Activated CD8-positive, alpha-beta T cell treated with anti-CD3 and anti-CD28 coated beads for 36 hours (primary cell): ENCODE results near the gene HUNK. TPM values are rescaled to one million over a fixed set of nuclear protein-coding genes. Genes with fewer than 3 reads are reported as not detected.

ENCODE experiments used
- ATAC-seq: fragments of 200-7000 bp; cut with Tn5 transposase; one replicate; pipeline ENCODE4 v1.10.0; 2021; ENCODE audit warnings: mild to moderate bottlenecking, moderate library complexity
- CTCF ChIA-PET: fragments of 350-600 bp; sonication (Branson Sonifier 250); formaldehyde crosslinking; loops from one replicate; lab custom pipeline; 2021; ENCODE audit warnings: antibody characterized with exemption; lab: Charles Lee
- POLR2A ChIA-PET: fragments of 350-600 bp; sonication (Branson Sonifier 250); formaldehyde crosslinking; loops from one replicate; lab custom pipeline; 2021; ENCODE audit warnings: antibody characterized with exemption; lab: Charles Lee
- DNase-seq: peaks from one replicate; pipeline ENCODE4 v3.0.0-alpha.2; 2020
- H3K27ac Mint-ChIP-seq: one replicate; pipeline ENCODE4 v1.8.0; 2021; ENCODE audit warnings: mild to moderate bottlenecking, mixed read lengths
- H3K27me3 Mint-ChIP-seq: one replicate; pipeline ENCODE4 v1.8.0; 2021; ENCODE audit warnings: mixed read lengths
- H3K36me3 Mint-ChIP-seq: one replicate; pipeline ENCODE4 v1.8.0; 2021; ENCODE audit warnings: low read depth, mixed read lengths
- H3K4me1 Mint-ChIP-seq: one replicate; pipeline ENCODE4 v1.8.0; 2021; ENCODE audit warnings: low read depth, mixed read lengths
- H3K4me3 Mint-ChIP-seq: one replicate; pipeline ENCODE4 v1.8.0; 2021; ENCODE audit warnings: mild to moderate bottlenecking, moderate library complexity, mixed read lengths
- H3K9me3 Mint-ChIP-seq: one replicate; pipeline ENCODE4 v1.8.0; 2021; ENCODE audit warnings: mixed read lengths
- intact Hi-C: fragments of 100-400 bp; cut with micrococcal nuclease; formaldehyde crosslinking; loops from one replicate; pipeline ENCODE4 v1.10.0; 2022
- total RNA-seq, 2 experiments: library from RNA; stranded (reverse); gene quantifications; one replicate each; pipeline ENCODE4 v1.2.3, GENCODE V29; 2021
- TF ChIP-seq, protein P1 (sequence below): fragments of 200-600 bp; IDR thresholded peaks from one replicate; pipeline ENCODE4 v1.8.0; 2022; ENCODE audit warnings: antibody characterized with exemption, mild to moderate bottlenecking

The HUNK gene
- total RNA-seq, 2 experiments from 2014 or later, result 0.20 to 0.27 TPM

- Mint-ChIP-seq H3K9me3 (no peaks in the 10 kb centered on the region), H3K36me3 (no peaks in the 10 kb centered on the region), H3K4me3 (no peak overlapping the region), H3K27me3 (peaks cover 3% of the 10 kb centered on the region), H3K27ac (no peak overlapping the region), H3K4me1 (no peaks in the 10 kb centered on the region)
- ATAC-seq (no peak), DNase-seq (no peak)
- TF ChIP-seq, protein P1, sequence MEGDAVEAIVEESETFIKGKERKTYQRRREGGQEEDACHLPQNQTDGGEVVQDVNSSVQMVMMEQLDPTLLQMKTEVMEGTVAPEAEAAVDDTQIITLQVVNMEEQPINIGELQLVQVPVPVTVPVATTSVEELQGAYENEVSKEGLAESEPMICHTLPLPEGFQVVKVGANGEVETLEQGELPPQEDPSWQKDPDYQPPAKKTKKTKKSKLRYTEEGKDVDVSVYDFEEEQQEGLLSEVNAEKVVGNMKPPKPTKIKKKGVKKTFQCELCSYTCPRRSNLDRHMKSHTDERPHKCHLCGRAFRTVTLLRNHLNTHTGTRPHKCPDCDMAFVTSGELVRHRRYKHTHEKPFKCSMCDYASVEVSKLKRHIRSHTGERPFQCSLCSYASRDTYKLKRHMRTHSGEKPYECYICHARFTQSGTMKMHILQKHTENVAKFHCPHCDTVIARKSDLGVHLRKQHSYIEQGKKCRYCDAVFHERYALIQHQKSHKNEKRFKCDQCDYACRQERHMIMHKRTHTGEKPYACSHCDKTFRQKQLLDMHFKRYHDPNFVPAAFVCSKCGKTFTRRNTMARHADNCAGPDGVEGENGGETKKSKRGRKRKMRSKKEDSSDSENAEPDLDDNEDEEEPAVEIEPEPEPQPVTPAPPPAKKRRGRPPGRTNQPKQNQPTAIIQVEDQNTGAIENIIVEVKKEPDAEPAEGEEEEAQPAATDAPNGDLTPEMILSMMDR, result no peak
- POLR2A ChIA-PET, result no interaction called here
- CTCF ChIA-PET, result interaction anchor here (1.3 kb wide), 1 partner anchor 9 kb away, joined by 3 read pairs; no protein-coding TSS in a partner anchor
- intact Hi-C loops, result no loop called here
Measured at GRCh38 chr21:31837618-31838390, 35.0 kb upstream of the HUNK start.

GRCh38 chr21:31838586-31839355, 34.0 kb upstream of the HUNK start:
- no peaks in the 10 kb centered on the region for H3K9me3 Mint-ChIP-seq
- no peak overlapping the region for H3K27ac Mint-ChIP-seq
- intact Hi-C loops, result no loop called here

GRCh38 chr21:31844206-31844605, 28.6 kb upstream of the HUNK start:
- TF ChIP-seq, protein P1, result no peak
- Mint-ChIP-seq H3K9me3 (no peaks in the 10 kb centered on the region), H3K4me1 (no peaks in the 10 kb centered on the region), H3K27ac (no peak overlapping the region), H3K36me3 (no peaks in the 10 kb centered on the region), H3K4me3 (no peak overlapping the region), H3K27me3 (peaks cover 18% of the 10 kb centered on the region)
- DNase-seq, result no peak
- POLR2A ChIA-PET, result no interaction called here
- no peak for ATAC-seq
- CTCF ChIA-PET, result no interaction called here
- intact Hi-C loops, result no loop called here

More at GRCh38 chr21:31838586-31839355, 34.0 kb upstream of the HUNK start:
- no peak overlapping the region for H3K4me3 Mint-ChIP-seq
- ATAC-seq, result no peak
- no peaks in the 10 kb centered on the region for H3K4me1 Mint-ChIP-seq
- DNase-seq, result no peak
- no peaks in the 10 kb centered on the region for H3K36me3 Mint-ChIP-seq
- H3K27me3 Mint-ChIP-seq, result peaks cover 8% of the 10 kb centered on the region
- TF ChIP-seq, protein P1, result no peak
- ChIA-PET CTCF (no interaction called here), POLR2A (no interaction called here)

GRCh38 chr21:31845151-31845729, 27.6 kb upstream of the HUNK start:
- DNase-seq (no peak), ATAC-seq (no peak)
- Mint-ChIP-seq H3K27ac (no peak overlapping the region), H3K36me3 (no peaks in the 10 kb centered on the region), H3K4me3 (no peak overlapping the region), H3K27me3 (peaks cover 18% of the 10 kb centered on the region), H3K9me3 (no peaks in the 10 kb centered on the region), H3K4me1 (no peaks in the 10 kb centered on the region)
- ChIA-PET CTCF (no interaction called here), POLR2A (no interaction called here)
- TF ChIP-seq, protein P1, result no peak
- intact Hi-C loops, result no loop called here
